WTC11 (cell line): ENCODE measurements around the gene MLN.

Source experiments
- CTCF ChIP-seq: fragments of 200-600 bp; IDR thresholded peaks from 2 replicates; pipeline ENCODE4 v1.8.0; 2022; ENCODE audit warnings: antibody characterized with exemption
- E2F5 ChIP-seq: sonication (generic); formaldehyde crosslinking; IDR thresholded peaks from 2 replicates; pipeline ENCODE4 v1.8.1; 2022; ENCODE audit warnings: mild to moderate bottlenecking, moderate library complexity, missing genetic modification reagents
- PREB ChIP-seq: sonication (generic); formaldehyde crosslinking; IDR thresholded peaks from 2 replicates; pipeline ENCODE4 v1.8.1; 2022; ENCODE audit warnings: mild to moderate bottlenecking, missing genetic modification reagents, moderate library complexity, borderline replicate concordance
- ZSCAN18 ChIP-seq: fragments of 250-450 bp; sonication (Bioruptor Pico); IDR thresholded peaks from 2 replicates; pipeline ENCODE4 v2.1.2; 2022; ENCODE audit warnings: mild to moderate bottlenecking, moderate library complexity

- TF ChIP-seq CTCF (no peak), PREB (no peak), ZSCAN18 (CRISPR knock-in tag) (no peak), E2F5 (CRISPR knock-in tag) (no peak)
These were observed 29.8 kb upstream of the MLN start for GRCh38 chr6:33833599-33833998.
